GM10248 (cell line): ENCODE results near the gene KLF13.

Experiments
- CTCF ChIA-PET: fragments of 300-600 bp; sonication (Branson Sonifier 250); formaldehyde crosslinking; extraction: SDS; loops from one replicate; lab custom pipeline; 2021; ENCODE audit warnings: antibody characterized with exemption; lab: Yijun Ruan, JAX
- POLR2A ChIA-PET: fragments of 350-650 bp; sonication (Branson Sonifier 250); formaldehyde crosslinking; extraction: SDS; loops from one replicate; lab custom pipeline; 2020; ENCODE audit warnings: antibody characterized with exemption; lab: Yijun Ruan, JAX
- DNase-seq: peaks from one replicate; pipeline ENCODE4 v3.0.0; 2012; ENCODE audit errors: extremely low spot score
- CTCF ChIP-seq: IDR thresholded peaks from 2 replicates; pipeline ENCODE4 v1.5.1; 2012; ENCODE audit warnings: mild to moderate bottlenecking, low read depth; ENCODE audit errors: extremely low read depth, missing control alignments, control extremely low read depth

Gene KLF13

DNA sequence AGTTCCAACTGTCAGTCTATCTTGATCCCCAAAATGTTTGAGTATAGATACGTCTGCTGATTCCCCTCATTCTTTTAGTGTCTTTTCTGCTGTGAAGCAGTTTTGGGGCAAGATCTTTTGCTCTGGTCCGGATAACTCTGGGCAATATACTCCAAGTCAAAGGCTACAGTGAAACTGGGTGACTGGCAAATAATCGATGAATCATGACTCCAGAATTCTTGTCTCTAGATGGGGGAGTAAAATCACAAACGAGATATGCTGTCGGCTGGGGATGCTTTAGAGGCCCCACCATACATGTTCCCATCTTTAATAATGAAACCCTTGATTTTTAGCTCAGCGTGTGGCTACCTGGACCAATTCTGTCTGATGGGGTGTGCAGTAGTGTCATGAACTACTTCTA lies 76.5 kb downstream of the KLF13 start:
- no peak for TF ChIP-seq CTCF

DNA sequence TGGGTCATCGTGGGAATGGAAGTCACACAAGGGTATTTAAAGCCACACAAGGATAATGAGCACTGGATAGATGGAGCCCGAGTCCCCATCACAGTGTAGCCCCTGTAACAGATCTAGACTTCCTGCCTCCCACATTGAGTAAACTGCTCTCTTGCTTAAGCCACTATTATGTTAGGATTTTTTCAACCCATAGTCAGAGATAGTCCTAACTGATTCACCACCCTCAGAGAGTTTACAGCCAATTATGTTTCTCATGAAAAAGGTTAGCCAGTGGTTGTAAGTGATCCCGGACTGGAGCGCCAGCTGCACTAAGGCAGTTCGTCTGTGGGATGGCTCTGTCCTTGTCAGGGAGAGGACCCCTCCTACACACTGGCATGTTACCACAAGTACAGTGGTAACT lies 77.0 kb downstream of the KLF13 start:
- DNase-seq = no peak
- POLR2A ChIA-PET = no interaction called here
- TF ChIP-seq CTCF = no peak
- CTCF ChIA-PET = interaction anchor here (1.9 kb wide), 1 partner anchor 32 kb away, joined by 5 read pairs; no protein-coding TSS in a partner anchor

More for the DNA sequence above, 76.5 kb downstream of the KLF13 start:
- DNase-seq = no peak
- ChIA-PET POLR2A (no interaction called here), CTCF (no interaction called here)

- ChIA-PET CTCF (interaction anchor here (1.9 kb wide), 1 partner anchor 31 kb away, joined by 5 read pairs; no protein-coding TSS in a partner anchor), POLR2A (no interaction called here)
- no peak for TF ChIP-seq CTCF
- DNase-seq = no peak
These were observed 77.7 kb downstream of the KLF13 start for GRCh38 chr15:31404345-31404744.

GRCh38 chr15:31405200-31405920 lies 78.7 kb downstream of the KLF13 start:
- CTCF ChIA-PET = interaction anchor here (1.2 to 1.9 kb wide), 3 partner anchors 13 to 30 kb away, joined by 3 to 5 read pairs (median 3); no protein-coding TSS in a partner anchor
- POLR2A ChIA-PET = no interaction called here

DNA sequence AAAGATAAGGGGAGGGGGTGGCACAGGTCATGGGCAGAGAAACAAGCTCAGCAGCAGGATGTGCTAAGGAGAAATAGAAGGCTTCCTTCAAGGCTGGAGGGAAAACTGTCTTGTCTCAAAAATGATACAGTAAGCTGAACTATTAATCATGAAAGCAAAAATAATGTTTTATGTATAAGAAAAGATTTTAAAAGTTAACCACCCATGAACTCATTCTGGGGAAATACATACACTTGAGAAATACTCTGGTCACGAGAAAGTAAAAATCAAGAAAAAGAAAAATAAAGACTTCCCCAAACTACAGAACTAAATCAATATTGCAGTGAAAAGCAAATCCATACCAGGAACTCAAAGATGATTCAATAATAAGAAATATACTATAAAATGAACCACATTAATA lies 80.7 kb downstream of the KLF13 start:
- DNase-seq = no peak
- ChIA-PET CTCF (interaction anchor here (0.7 to 1.8 kb wide), 2 partner anchors 8 to 28 kb away, joined by 3 to 7 read pairs; no protein-coding TSS in a partner anchor), POLR2A (no interaction called here)
- no peak for TF ChIP-seq CTCF

More at GRCh38 chr15:31405200-31405920, 78.7 kb downstream of the KLF13 start:
- no peak for TF ChIP-seq CTCF
- no peak for DNase-seq

DNA sequence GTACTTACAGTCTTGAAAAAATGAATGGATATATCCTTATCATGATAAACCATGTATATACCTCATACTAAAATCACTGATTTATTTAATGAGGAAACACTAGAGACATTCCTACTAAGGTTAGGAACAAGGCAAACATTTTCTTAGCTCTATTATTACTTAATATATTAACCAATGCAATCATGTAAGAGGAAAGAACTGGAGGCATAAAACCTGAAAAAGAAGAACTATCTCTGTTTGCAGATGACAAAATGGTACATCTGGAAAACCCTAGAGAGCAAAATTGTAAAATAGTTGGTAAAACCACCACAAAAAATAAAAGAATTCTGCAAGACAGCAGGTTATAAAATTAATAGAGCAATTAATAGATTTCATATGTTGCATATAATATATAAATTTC lies 81.2 kb downstream of the KLF13 start:
- DNase-seq = no peak
- ChIA-PET CTCF (interaction anchor here (1.8 kb wide), 1 partner anchor 27 kb away, joined by 7 read pairs; no protein-coding TSS in a partner anchor), POLR2A (no interaction called here)
- no peak for TF ChIP-seq CTCF
